Panc1 (cell line): Measurements from ENCODE around the gene RBM8A. TPM values are rescaled to one million over a fixed set of nuclear protein-coding genes. Genes with fewer than 3 reads are reported as not detected.

Experiments
- ATAC-seq: fragments of 200-7000 bp; cut with Tn5 transposase; 2 replicates; pipeline ENCODE4 v1.9.1; 2020; ENCODE audit warnings: mild to moderate bottlenecking, moderate library complexity
- Bru-seq: library from RNA; stranded (reverse); fragments of 400-500 nt; gene quantifications from one replicate; lab custom pipeline; 2021; lab: Mats Ljungman, UMichigan
- BruChase-seq, 2 experiments: library from RNA; stranded (reverse); fragments of 400-500 nt; gene quantifications; one replicate each; lab custom pipeline; 2021; lab: Mats Ljungman, UMichigan
- BruUV-seq: library from RNA; stranded (reverse); fragments of 400-500 nt; replicated peaks from 2 replicates; lab custom pipeline; 2021; lab: Mats Ljungman, UMichigan
- CTCF ChIA-PET: fragments of 300-600 bp; sonication (Branson Sonifier 250); formaldehyde crosslinking; loops from one replicate; lab custom pipeline; 2022; ENCODE audit warnings: antibody characterized with exemption; lab: Charles Lee
- POLR2A ChIA-PET: fragments of 300-600 bp; sonication (Branson Sonifier 250); formaldehyde crosslinking; loops from one replicate; lab custom pipeline; 2022; ENCODE audit warnings: antibody characterized with exemption; lab: Charles Lee
- DNase-seq: peaks from one replicate; pipeline ENCODE4 v3.0.0-alpha.2; 2010; ENCODE audit warnings: low read depth, low spot score
- H3K27ac ChIP-seq: 2 replicates; pipeline ENCODE4 v1.5.1; 2011; ENCODE audit warnings: mild to moderate bottlenecking, low read length, inconsistent platforms
- H3K27me3 ChIP-seq: fragments of 200-500 bp; sonication (Bioruptor generic); 2 replicates; pipeline ENCODE4 v1.6.0; 2014; ENCODE audit warnings: low read length, inconsistent platforms; ENCODE audit not compliant: control insufficient read depth, insufficient read depth
- H3K36me3 ChIP-seq: fragments of 200-500 bp; sonication (Bioruptor generic); 2 replicates; pipeline ENCODE4 v1.5.1; 2014; ENCODE audit warnings: inconsistent platforms, mild to moderate bottlenecking, low read length, moderate library complexity; ENCODE audit not compliant: control insufficient read depth, insufficient read depth
- H3K4me1 ChIP-seq: 2 replicates; pipeline ENCODE4 v1.5.1; 2011; ENCODE audit warnings: inconsistent platforms, mild to moderate bottlenecking, low read length, moderate library complexity; ENCODE audit not compliant: control insufficient read depth, insufficient read depth
- H3K4me3 ChIP-seq, 2 experiments: 2 replicates each; pipeline ENCODE4 v1.5.1; 2011 to 2012; ENCODE audit warnings: low read depth in 2 of 2, low read length in 2 of 2, mild to moderate bottlenecking in 2 of 2, inconsistent platforms in 1 of 2, moderate library complexity in 1 of 2
- H3K9me3 ChIP-seq: fragments of 200-500 bp; sonication (Bioruptor generic); 2 replicates; pipeline ENCODE4 v1.5.1; 2014; ENCODE audit warnings: low read depth, mild to moderate bottlenecking, inconsistent platforms, low read length, moderate library complexity; ENCODE audit not compliant: control insufficient read depth, insufficient read depth
- POLR2AphosphoS5 ChIP-seq: IDR thresholded peaks from 2 replicates; pipeline ENCODE4 v1.6.1; 2012; ENCODE audit warnings: mild to moderate bottlenecking, low read depth, low read length, moderate library complexity
- SIN3A ChIP-seq: IDR thresholded peaks from 2 replicates; pipeline ENCODE4 v1.6.1; 2012; ENCODE audit warnings: low read depth, mild to moderate bottlenecking, low read length, moderate library complexity, borderline replicate concordance; ENCODE audit not compliant: insufficient read depth
- TCF7L2 ChIP-seq: IDR thresholded peaks from 2 replicates; pipeline ENCODE4 v1.6.1; 2011; ENCODE audit warnings: mild to moderate bottlenecking, low read depth, low read length, inconsistent platforms
- in situ Hi-C: cut with HindIII; loops from 2 replicates; pipeline ENCODE4 v1.10.0; 2016; ENCODE audit warnings: low sequenced_read_pairs, low pct_unique_long_range_greater_than_20kb
- intact Hi-C: fragments of 100-400 bp; cut with micrococcal nuclease; formaldehyde crosslinking; loops from one replicate; pipeline ENCODE4 v1.10.0; 2022; ENCODE audit not compliant: unreplicated experiment
- long read RNA-seq: library from polyadenylated mRNA; unstranded; transcript quantifications from one replicate; pipeline ENCODE4 v2.0.0, GENCODE V29; 2021; ENCODE audit not compliant: unreplicated experiment
- polyA plus RNA-seq: library from polyadenylated mRNA; unstranded; fragments of >200 nt; gene quantifications from one replicate; pipeline ENCODE4 v1.2.1, GENCODE V29; 2012; ENCODE audit warnings: missing spikeins; ENCODE audit not compliant: insufficient read length
- total RNA-seq: library from RNA; stranded (reverse); gene quantifications from one replicate; pipeline ENCODE4 v1.2.1, GENCODE V29; 2021; ENCODE audit not compliant: unreplicated experiment
- TF ChIP-seq, protein P1 (sequence below): fragments of 450-650 bp; IDR thresholded peaks from 2 replicates; pipeline ENCODE4 v1.5.1; 2017; ENCODE audit warnings: mild to moderate bottlenecking
- TF ChIP-seq, protein P2 (sequence below), 2 experiments: IDR thresholded peaks; 2 replicates each; pipeline ENCODE4 v1.6.1; 2011 to 2012; ENCODE audit warnings: low read depth in 2 of 2, control low read depth in 1 of 2, low read length in 1 of 2, mild to moderate bottlenecking in 1 of 2, moderate library complexity in 1 of 2; ENCODE audit not compliant: insufficient read depth in 1 of 2

The RBM8A gene
- 172 TPM for total RNA-seq
- 208 TPM for polyA plus RNA-seq
- Bru-seq, nascent RNA: percentile 97 among the genes with signal in this experiment
- BruChase-seq, experiment 1, labeled RNA remaining after a 2-hour chase: percentile 98 among the genes with signal in this experiment
- percentile 99 among the genes with signal in this experiment for BruChase-seq, experiment 2, labeled RNA remaining after a 6-hour chase
- long read RNA-seq, full-length matches to known transcripts: 88 of 245 reads
- long read RNA-seq, partial matches to known transcripts: 82 of 245 reads
- long read RNA-seq, other reads (novel, unspliced or antisense): 75 of 245 reads

- no TSS peak for BruUV-seq
- peaks cover 16% of the 10 kb centered on the region for H3K36me3 ChIP-seq
- TF ChIP-seq, protein P1, sequence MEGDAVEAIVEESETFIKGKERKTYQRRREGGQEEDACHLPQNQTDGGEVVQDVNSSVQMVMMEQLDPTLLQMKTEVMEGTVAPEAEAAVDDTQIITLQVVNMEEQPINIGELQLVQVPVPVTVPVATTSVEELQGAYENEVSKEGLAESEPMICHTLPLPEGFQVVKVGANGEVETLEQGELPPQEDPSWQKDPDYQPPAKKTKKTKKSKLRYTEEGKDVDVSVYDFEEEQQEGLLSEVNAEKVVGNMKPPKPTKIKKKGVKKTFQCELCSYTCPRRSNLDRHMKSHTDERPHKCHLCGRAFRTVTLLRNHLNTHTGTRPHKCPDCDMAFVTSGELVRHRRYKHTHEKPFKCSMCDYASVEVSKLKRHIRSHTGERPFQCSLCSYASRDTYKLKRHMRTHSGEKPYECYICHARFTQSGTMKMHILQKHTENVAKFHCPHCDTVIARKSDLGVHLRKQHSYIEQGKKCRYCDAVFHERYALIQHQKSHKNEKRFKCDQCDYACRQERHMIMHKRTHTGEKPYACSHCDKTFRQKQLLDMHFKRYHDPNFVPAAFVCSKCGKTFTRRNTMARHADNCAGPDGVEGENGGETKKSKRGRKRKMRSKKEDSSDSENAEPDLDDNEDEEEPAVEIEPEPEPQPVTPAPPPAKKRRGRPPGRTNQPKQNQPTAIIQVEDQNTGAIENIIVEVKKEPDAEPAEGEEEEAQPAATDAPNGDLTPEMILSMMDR: peak; percentile 80
- TF ChIP-seq SIN3A: peak; percentile 59; the same call in 1 of the 2 replicates
- TF ChIP-seq TCF7L2: 0 out of 2 replicates have a peak, but pooled peaks have one; percentile 16
- peak; percentile 97 for TF ChIP-seq POLR2AphosphoS5
- TF ChIP-seq, protein P2, sequence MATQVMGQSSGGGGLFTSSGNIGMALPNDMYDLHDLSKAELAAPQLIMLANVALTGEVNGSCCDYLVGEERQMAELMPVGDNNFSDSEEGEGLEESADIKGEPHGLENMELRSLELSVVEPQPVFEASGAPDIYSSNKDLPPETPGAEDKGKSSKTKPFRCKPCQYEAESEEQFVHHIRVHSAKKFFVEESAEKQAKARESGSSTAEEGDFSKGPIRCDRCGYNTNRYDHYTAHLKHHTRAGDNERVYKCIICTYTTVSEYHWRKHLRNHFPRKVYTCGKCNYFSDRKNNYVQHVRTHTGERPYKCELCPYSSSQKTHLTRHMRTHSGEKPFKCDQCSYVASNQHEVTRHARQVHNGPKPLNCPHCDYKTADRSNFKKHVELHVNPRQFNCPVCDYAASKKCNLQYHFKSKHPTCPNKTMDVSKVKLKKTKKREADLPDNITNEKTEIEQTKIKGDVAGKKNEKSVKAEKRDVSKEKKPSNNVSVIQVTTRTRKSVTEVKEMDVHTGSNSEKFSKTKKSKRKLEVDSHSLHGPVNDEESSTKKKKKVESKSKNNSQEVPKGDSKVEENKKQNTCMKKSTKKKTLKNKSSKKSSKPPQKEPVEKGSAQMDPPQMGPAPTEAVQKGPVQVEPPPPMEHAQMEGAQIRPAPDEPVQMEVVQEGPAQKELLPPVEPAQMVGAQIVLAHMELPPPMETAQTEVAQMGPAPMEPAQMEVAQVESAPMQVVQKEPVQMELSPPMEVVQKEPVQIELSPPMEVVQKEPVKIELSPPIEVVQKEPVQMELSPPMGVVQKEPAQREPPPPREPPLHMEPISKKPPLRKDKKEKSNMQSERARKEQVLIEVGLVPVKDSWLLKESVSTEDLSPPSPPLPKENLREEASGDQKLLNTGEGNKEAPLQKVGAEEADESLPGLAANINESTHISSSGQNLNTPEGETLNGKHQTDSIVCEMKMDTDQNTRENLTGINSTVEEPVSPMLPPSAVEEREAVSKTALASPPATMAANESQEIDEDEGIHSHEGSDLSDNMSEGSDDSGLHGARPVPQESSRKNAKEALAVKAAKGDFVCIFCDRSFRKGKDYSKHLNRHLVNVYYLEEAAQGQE (IDR thresholded peaks at IDR 0.05; ENCODE audit: insufficient read depth in 1 of 2, low read depth in 2 of 2, low read length in 1 of 2): no peak
- ChIA-PET CTCF (interaction anchor here (0.6 to 1.0 kb wide), 5 partner anchors 22 to 82 kb away, joined by 3 to 7 read pairs (median 6); partner anchors contain the start of gene NUDT17), POLR2A (interaction anchor here (0.5 to 2.4 kb wide), 8 partner anchors 9 to 174 kb away, joined by 3 to 16 read pairs (median 7); partner anchors contain the start of genes ANKRD34A, LIX1L, PEX11B and POLR3GL)
- intact Hi-C loops (no loop called here), in situ Hi-C loops (no loop called here)
- H3K27ac ChIP-seq: peak within 1 kb of the TSS; percentile 100
- H3K27me3 ChIP-seq: no peaks in the 10 kb centered on the region
- H3K4me1 ChIP-seq: peaks cover 18% of the 10 kb centered on the region
- no peaks in the 10 kb centered on the region for H3K9me3 ChIP-seq
- peak within 1 kb of the TSS; percentile 74 to 99 for H3K4me3 ChIP-seq
- peak; percentile 99 for ATAC-seq
- peak; percentile 98 for DNase-seq
Measured at GRCh38 chr1:145927063-145927886, at the start of gene RBM8A. RBM8A (minus strand) TSS chr1:145927484; CDS start chr1:145927426, 58 bp downstream.

- in situ Hi-C loops: no loop called here
- Histone ChIP-seq H3K36me3 (no peaks in the 10 kb centered on the region), H3K27ac (no peak overlapping the region), H3K4me1 (0 out of 2 replicates have a peak, but pooled peaks cover 4% of the 10 kb centered on the region), H3K27me3 (no peaks in the 10 kb centered on the region), H3K4me3 (no peak overlapping the region), H3K9me3 (no peaks in the 10 kb centered on the region)
- intact Hi-C loops: loop anchor here (5.0 kb wide), 1 partner anchor 35 kb away; no protein-coding TSS in a partner anchor
- ChIA-PET POLR2A (no interaction called here), CTCF (interaction anchor here (0.9 to 1.4 kb wide), 4 partner anchors 14 to 35 kb away, joined by 4 to 12 read pairs (median 7); no protein-coding TSS in a partner anchor)
- TF ChIP-seq TCF7L2 (no peak), POLR2AphosphoS5 (no peak), SIN3A (no peak)
- peak; percentile 31; the same call in 1 of the 2 replicates for ATAC-seq
- DNase-seq: no peak
- BruUV-seq: no TSS peak
Measured at GRCh38 chr1:145977016-145977415, 49.7 kb upstream of the RBM8A start.
